Panc1 (cell line): ENCODE measurements around the gene PIP5K1C.

Source experiments
- POLR2AphosphoS5 ChIP-seq: IDR thresholded peaks from 2 replicates; pipeline ENCODE4 v1.6.1; 2012; ENCODE audit warnings: mild to moderate bottlenecking, low read depth, low read length, moderate library complexity
- SIN3A ChIP-seq: IDR thresholded peaks from 2 replicates; pipeline ENCODE4 v1.6.1; 2012; ENCODE audit warnings: low read depth, mild to moderate bottlenecking, low read length, moderate library complexity, borderline replicate concordance; ENCODE audit not compliant: insufficient read depth
- TF ChIP-seq, protein P1 (sequence below): fragments of 450-650 bp; IDR thresholded peaks from 2 replicates; pipeline ENCODE4 v1.5.1; 2017; ENCODE audit warnings: mild to moderate bottlenecking
- TF ChIP-seq, protein P2 (sequence below), 2 experiments: IDR thresholded peaks; 2 replicates each; pipeline ENCODE4 v1.6.1; 2011 to 2012; ENCODE audit warnings: low read depth in 2 of 2, control low read depth in 1 of 2, low read length in 1 of 2, mild to moderate bottlenecking in 1 of 2, moderate library complexity in 1 of 2; ENCODE audit not compliant: insufficient read depth in 1 of 2

DNA sequence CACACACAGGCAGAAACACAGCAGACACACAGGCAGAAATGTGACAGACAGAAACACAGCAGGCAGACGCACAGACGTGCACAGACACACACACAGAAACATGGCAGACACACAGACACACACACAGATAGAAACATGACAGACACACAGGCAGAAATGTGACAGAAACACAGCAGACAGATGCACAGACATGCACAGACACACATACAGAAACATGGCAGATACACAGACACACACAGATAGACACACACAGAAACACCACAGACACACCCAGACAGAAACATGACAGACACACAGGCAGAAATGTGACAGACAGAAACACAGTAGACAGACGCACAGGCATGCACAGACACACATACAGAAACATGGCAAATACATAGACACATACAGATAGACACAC is 94.9 kb downstream of the PIP5K1C start:
- no peak for TF ChIP-seq POLR2AphosphoS5
- TF ChIP-seq, protein P1, sequence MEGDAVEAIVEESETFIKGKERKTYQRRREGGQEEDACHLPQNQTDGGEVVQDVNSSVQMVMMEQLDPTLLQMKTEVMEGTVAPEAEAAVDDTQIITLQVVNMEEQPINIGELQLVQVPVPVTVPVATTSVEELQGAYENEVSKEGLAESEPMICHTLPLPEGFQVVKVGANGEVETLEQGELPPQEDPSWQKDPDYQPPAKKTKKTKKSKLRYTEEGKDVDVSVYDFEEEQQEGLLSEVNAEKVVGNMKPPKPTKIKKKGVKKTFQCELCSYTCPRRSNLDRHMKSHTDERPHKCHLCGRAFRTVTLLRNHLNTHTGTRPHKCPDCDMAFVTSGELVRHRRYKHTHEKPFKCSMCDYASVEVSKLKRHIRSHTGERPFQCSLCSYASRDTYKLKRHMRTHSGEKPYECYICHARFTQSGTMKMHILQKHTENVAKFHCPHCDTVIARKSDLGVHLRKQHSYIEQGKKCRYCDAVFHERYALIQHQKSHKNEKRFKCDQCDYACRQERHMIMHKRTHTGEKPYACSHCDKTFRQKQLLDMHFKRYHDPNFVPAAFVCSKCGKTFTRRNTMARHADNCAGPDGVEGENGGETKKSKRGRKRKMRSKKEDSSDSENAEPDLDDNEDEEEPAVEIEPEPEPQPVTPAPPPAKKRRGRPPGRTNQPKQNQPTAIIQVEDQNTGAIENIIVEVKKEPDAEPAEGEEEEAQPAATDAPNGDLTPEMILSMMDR: no peak
- no peak for TF ChIP-seq SIN3A
- TF ChIP-seq, protein P2, sequence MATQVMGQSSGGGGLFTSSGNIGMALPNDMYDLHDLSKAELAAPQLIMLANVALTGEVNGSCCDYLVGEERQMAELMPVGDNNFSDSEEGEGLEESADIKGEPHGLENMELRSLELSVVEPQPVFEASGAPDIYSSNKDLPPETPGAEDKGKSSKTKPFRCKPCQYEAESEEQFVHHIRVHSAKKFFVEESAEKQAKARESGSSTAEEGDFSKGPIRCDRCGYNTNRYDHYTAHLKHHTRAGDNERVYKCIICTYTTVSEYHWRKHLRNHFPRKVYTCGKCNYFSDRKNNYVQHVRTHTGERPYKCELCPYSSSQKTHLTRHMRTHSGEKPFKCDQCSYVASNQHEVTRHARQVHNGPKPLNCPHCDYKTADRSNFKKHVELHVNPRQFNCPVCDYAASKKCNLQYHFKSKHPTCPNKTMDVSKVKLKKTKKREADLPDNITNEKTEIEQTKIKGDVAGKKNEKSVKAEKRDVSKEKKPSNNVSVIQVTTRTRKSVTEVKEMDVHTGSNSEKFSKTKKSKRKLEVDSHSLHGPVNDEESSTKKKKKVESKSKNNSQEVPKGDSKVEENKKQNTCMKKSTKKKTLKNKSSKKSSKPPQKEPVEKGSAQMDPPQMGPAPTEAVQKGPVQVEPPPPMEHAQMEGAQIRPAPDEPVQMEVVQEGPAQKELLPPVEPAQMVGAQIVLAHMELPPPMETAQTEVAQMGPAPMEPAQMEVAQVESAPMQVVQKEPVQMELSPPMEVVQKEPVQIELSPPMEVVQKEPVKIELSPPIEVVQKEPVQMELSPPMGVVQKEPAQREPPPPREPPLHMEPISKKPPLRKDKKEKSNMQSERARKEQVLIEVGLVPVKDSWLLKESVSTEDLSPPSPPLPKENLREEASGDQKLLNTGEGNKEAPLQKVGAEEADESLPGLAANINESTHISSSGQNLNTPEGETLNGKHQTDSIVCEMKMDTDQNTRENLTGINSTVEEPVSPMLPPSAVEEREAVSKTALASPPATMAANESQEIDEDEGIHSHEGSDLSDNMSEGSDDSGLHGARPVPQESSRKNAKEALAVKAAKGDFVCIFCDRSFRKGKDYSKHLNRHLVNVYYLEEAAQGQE (IDR thresholded peaks at IDR 0.05; ENCODE audit: insufficient read depth in 1 of 2, low read depth in 2 of 2, low read length in 1 of 2): no peak
